Measurements from ENCODE around the gene VSIR. TPM values are rescaled to one million over a fixed set of nuclear protein-coding genes. Genes with fewer than 3 reads are reported as not detected.

VSIR gene
- total RNA-seq, 3 donors from 2014 or later (not counting 1 experiment from before 2014, with no cell fraction given), result 134 to 193 (median 178) TPM

DNA sequence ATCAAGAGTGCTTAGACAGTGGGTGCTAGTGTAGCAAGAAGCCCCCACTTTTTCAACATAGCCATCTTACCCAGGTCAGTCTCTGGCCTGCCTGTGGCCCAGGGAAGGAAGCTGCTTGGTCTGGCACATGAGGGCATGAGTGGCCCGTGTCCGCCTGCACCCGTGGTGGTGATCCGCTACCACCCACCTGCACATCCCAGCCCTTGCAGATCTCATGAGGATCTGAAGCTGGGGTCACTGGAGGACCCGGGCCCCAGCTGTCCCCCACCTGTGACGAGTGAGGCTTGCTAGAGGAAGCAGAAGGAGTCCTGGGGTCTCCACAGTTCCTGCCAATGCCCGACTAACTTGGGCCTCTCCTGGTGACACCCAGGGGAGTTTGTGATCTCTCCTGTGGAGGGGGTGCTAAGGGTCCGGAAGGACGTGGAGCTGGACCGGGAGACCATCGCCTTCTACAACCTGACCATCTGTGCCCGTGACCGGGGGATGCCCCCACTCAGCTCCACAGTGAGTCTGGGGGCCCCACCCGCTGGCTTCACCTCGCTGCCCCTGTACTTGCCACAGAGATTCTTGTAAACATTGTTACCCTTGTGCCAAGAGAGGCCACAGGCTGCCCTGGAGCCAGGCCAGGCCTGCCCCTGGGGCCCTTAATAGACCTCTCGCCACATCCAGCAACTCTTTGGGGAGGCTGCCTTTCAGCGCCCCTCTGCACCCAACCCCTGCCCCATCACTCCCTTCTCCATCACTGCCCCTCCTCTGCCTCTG lies 10.8 kb upstream of the VSIR start:
- intact Hi-C loops (cut with micrococcal nuclease), result no loop called here
- H3K36me3 ChIP-seq (ENCODE audit: control insufficient read depth, insufficient read depth, low read length), result no peaks in the 10 kb centered on the region
- Mint-ChIP-seq H3K36me3 (no peaks in the 10 kb centered on the region), H3K27ac (no peak overlapping the region), H3K4me3 (no peak overlapping the region), H3K9me3 (no peaks in the 10 kb centered on the region), H3K4me1 (peaks cover 0 to 20% of the 10 kb centered on the region in 2 donors), H3K27me3 (ENCODE audit: low read depth in 2 of 2) (peaks cover 0 to 3% of the 10 kb centered on the region in 2 donors)
- H3K27ac ChIP-seq (ENCODE audit: low read length), result no peak overlapping the region
- H3K27me3 ChIP-seq (ENCODE audit: control insufficient read depth, insufficient read depth, low read length), result no peaks in the 10 kb centered on the region
- ATAC-seq (no peak), DNase-seq (no peak)
- H3K9me3 ChIP-seq (ENCODE audit: control insufficient read depth, insufficient read depth, low read length), result no peaks in the 10 kb centered on the region
- 81% methylated on average over 17 of the region's 17 CpGs for WGBS (ENCODE audit: insufficient coverage)
- no peak overlapping the region for H3K4me3 ChIP-seq (ENCODE audit: low read length)
- H3K4me1 ChIP-seq (ENCODE audit: control insufficient read depth, insufficient read depth, low read length), result peaks cover 11% of the 10 kb centered on the region
- TF ChIP-seq, protein P1, sequence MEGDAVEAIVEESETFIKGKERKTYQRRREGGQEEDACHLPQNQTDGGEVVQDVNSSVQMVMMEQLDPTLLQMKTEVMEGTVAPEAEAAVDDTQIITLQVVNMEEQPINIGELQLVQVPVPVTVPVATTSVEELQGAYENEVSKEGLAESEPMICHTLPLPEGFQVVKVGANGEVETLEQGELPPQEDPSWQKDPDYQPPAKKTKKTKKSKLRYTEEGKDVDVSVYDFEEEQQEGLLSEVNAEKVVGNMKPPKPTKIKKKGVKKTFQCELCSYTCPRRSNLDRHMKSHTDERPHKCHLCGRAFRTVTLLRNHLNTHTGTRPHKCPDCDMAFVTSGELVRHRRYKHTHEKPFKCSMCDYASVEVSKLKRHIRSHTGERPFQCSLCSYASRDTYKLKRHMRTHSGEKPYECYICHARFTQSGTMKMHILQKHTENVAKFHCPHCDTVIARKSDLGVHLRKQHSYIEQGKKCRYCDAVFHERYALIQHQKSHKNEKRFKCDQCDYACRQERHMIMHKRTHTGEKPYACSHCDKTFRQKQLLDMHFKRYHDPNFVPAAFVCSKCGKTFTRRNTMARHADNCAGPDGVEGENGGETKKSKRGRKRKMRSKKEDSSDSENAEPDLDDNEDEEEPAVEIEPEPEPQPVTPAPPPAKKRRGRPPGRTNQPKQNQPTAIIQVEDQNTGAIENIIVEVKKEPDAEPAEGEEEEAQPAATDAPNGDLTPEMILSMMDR (IDR thresholded peaks at IDR 0.05), result no peak

DNA sequence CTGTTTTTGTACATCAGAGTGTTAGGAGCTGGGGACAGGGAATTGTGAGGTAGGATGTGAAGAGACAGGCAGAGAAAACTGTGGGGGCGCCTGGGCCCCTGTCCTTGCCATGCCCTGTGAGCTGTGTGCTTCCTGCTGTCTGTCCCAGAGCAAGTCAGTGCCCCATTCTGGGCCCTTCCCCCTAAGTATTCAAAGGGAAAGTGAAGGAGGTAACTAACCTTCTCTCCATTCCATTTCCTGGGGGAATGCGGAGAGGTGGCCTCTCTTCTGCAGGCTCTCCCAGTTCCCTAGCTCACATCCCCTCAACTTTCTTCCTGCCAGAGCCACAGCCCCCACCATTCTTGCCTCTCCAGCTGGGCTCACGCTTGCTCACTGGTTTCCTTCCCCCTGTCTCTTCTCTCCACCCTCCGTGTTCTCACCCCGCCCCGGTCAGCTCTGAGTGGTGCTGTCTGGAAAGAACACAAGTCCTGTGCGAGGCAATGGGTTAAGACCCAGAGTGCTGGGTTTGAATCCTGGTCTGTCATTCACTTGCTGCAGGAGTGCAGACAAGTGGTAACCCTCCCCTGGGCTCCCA lies 9.7 kb upstream of the VSIR start:
- no peaks in the 10 kb centered on the region for H3K9me3 ChIP-seq (ENCODE audit: control insufficient read depth, insufficient read depth, low read length)
- DNase-seq (no peak), ATAC-seq (no peak)
- peaks cover 11% of the 10 kb centered on the region for H3K4me1 ChIP-seq (ENCODE audit: control insufficient read depth, insufficient read depth, low read length)
- no peaks in the 10 kb centered on the region for H3K36me3 ChIP-seq (ENCODE audit: control insufficient read depth, insufficient read depth, low read length)
- Mint-ChIP-seq H3K4me1 (peaks cover 0 to 20% of the 10 kb centered on the region in 2 donors), H3K27me3 (ENCODE audit: low read depth in 2 of 2) (peaks cover 0 to 3% of the 10 kb centered on the region in 2 donors), H3K27ac (no peak overlapping the region), H3K9me3 (no peaks in the 10 kb centered on the region), H3K36me3 (no peaks in the 10 kb centered on the region), H3K4me3 (no peak overlapping the region)
- H3K27me3 ChIP-seq (ENCODE audit: control insufficient read depth, insufficient read depth, low read length), result no peaks in the 10 kb centered on the region
- intact Hi-C loops (cut with micrococcal nuclease), result no loop called here
- 41% methylated on average over 7 of the region's 7 CpGs for WGBS (ENCODE audit: insufficient coverage)
- H3K27ac ChIP-seq (ENCODE audit: low read length), result no peak overlapping the region
- H3K4me3 ChIP-seq (ENCODE audit: low read length), result no peak overlapping the region
- TF ChIP-seq, protein P1 (IDR thresholded peaks at IDR 0.05), result no peak

DNA sequence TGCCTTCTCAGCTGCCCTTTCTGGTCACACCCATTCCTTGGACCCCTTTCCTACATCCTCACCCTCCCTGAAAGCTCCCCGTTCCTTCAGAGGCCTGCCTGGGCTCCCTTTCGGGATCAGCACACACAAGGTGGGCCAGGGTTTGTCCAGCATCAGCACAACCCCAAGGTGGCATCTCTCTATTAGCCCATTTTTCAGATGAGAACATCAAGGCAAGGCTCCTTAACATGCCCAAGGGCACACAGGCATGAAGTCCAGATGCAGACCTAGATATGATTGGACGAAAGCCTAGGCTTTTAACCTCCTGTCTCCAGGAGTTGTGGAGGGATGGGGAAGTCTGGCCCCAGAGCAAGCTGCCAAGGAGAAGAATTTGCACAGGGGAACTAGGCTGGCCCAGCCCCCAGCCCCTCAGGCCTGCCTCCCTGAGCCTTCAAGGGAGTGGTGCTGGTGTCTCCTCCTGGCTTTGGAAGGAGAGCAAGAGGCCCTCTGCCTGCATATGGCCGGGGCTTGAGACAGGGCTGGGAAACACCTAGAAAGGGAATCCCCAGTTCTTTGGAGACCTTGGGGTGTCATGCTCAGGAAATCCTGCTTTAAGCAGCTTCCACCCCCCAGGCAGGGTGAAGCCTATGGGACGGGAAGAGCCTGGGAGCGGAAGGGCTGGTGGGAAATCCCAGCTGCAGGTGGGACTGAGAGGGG lies 9.0 kb upstream of the VSIR start:
- DNase-seq (no peak), ATAC-seq (no peak)
- TF ChIP-seq, protein P1 (IDR thresholded peaks at IDR 0.05), result no peak
- intact Hi-C loops (cut with micrococcal nuclease), result no loop called here
- no peak overlapping the region for H3K4me3 Mint-ChIP-seq
- peaks cover 0 to 20% of the 10 kb centered on the region in 2 donors for H3K4me1 Mint-ChIP-seq
- H3K4me3 ChIP-seq (ENCODE audit: low read length), result no peak overlapping the region
- H3K27me3 Mint-ChIP-seq (ENCODE audit: low read depth in 2 of 2), result peaks cover 0 to 3% of the 10 kb centered on the region in 2 donors
- no peaks in the 10 kb centered on the region for H3K27me3 ChIP-seq (ENCODE audit: control insufficient read depth, insufficient read depth, low read length)
- peaks cover 11% of the 10 kb centered on the region for H3K4me1 ChIP-seq (ENCODE audit: control insufficient read depth, insufficient read depth, low read length)
- no peaks in the 10 kb centered on the region for H3K9me3 ChIP-seq (ENCODE audit: control insufficient read depth, insufficient read depth, low read length)
- H3K27ac ChIP-seq (ENCODE audit: low read length), result no peak overlapping the region
- H3K36me3 Mint-ChIP-seq, result no peaks in the 10 kb centered on the region
- H3K9me3 Mint-ChIP-seq, result no peaks in the 10 kb centered on the region
- WGBS (ENCODE audit: insufficient coverage), result 91% methylated on average over 6 of the region's 6 CpGs
- no peak overlapping the region for H3K27ac Mint-ChIP-seq
- no peaks in the 10 kb centered on the region for H3K36me3 ChIP-seq (ENCODE audit: control insufficient read depth, insufficient read depth, low read length)

Measured in natural killer cell (primary cell).